ENCODE results near the gene NOA1. TPM values are rescaled to one million over a fixed set of nuclear protein-coding genes. Genes with fewer than 3 reads are reported as not detected.

Gene NOA1
- total RNA-seq, 1 donor from 2014 or later = 20.4 TPM

GRCh38 chr4:56961107-56961500, 16.3 kb downstream of the NOA1 start:
- H3K27me3 ChIP-seq = no peaks in the 10 kb centered on the region
- H3K4me1 Mint-ChIP-seq = peaks cover 3% of the 10 kb centered on the region
- no peak overlapping the region for H3K27ac Mint-ChIP-seq
- H3K4me3 Mint-ChIP-seq = no peak overlapping the region
- H3K79me2 ChIP-seq (ENCODE audit: low read depth) = no peaks in the 10 kb centered on the region
- H3K4me1 ChIP-seq = no peaks in the 10 kb centered on the region
- no peak overlapping the region for H3K9ac ChIP-seq
- TF ChIP-seq EZH2 (IDR thresholded peaks at IDR 0.05) = no peak
- TF ChIP-seq CTCF (IDR thresholded peaks at IDR 0.05) = no peak
- TF ChIP-seq EZH2phosphoT487 (IDR thresholded peaks at IDR 0.05) = no peak
- no peak overlapping the region for H3K4me3 ChIP-seq
- no peak overlapping the region for H3K4me2 ChIP-seq
- H3K9me3 Mint-ChIP-seq = no peaks in the 10 kb centered on the region
- no peak overlapping the region for H2AFZ ChIP-seq (replicated peaks)
- no peaks in the 10 kb centered on the region for H3K27me3 Mint-ChIP-seq (ENCODE audit: insufficient read depth, low read depth)
- peaks cover 11% of the 10 kb centered on the region for H3K36me3 Mint-ChIP-seq
- no peak for DNase-seq (ENCODE audit: low spot score)
- no peak overlapping the region for H3K27ac ChIP-seq
- H3F3A ChIP-seq (ENCODE audit: low read depth) = no peaks in the 10 kb centered on the region
- H3K36me3 ChIP-seq = no peaks in the 10 kb centered on the region
- no peaks in the 10 kb centered on the region for H3K9me3 ChIP-seq (ENCODE audit: low read depth)
- no peaks in the 10 kb centered on the region for H4K20me1 ChIP-seq (ENCODE audit: low read depth)

GRCh38 chr4:56959100-56959499, 18.3 kb downstream of the NOA1 start:
- DNase-seq (ENCODE audit: low spot score) = no peak
- no peaks in the 10 kb centered on the region for H3K36me3 ChIP-seq
- H2AFZ ChIP-seq (replicated peaks) = no peak overlapping the region
- no peak overlapping the region for H3K27ac Mint-ChIP-seq
- H3K4me3 ChIP-seq = no peak overlapping the region
- TF ChIP-seq EZH2phosphoT487 (IDR thresholded peaks at IDR 0.05) (no peak), EZH2 (IDR thresholded peaks at IDR 0.05) (no peak), CTCF (IDR thresholded peaks at IDR 0.05) (no peak)
- peaks cover 2% of the 10 kb centered on the region for H3K27me3 Mint-ChIP-seq (ENCODE audit: insufficient read depth, low read depth)
- H3K9me3 Mint-ChIP-seq = no peaks in the 10 kb centered on the region
- H3K9me3 ChIP-seq (ENCODE audit: low read depth) = no peaks in the 10 kb centered on the region
- no peaks in the 10 kb centered on the region for H3K79me2 ChIP-seq (ENCODE audit: low read depth)
- H4K20me1 ChIP-seq (ENCODE audit: low read depth) = no peaks in the 10 kb centered on the region
- peaks cover 3% of the 10 kb centered on the region for H3K4me1 Mint-ChIP-seq
- no peaks in the 10 kb centered on the region for H3F3A ChIP-seq (ENCODE audit: low read depth)
- H3K4me2 ChIP-seq = no peak overlapping the region
- no peak overlapping the region for H3K4me3 Mint-ChIP-seq
- H3K4me1 ChIP-seq = no peaks in the 10 kb centered on the region
- H3K27me3 ChIP-seq = no peaks in the 10 kb centered on the region
- H3K36me3 Mint-ChIP-seq = peaks cover 6% of the 10 kb centered on the region
- no peak overlapping the region for H3K9ac ChIP-seq
- H3K27ac ChIP-seq = no peak overlapping the region

- no peak overlapping the region for H2AFZ ChIP-seq (replicated peaks)
These were observed 19.3 kb downstream of the NOA1 start for GRCh38 chr4:56958111-56958517.

More at GRCh38 chr4:56958111-56958517, 19.3 kb downstream of the NOA1 start:
- peaks cover 3% of the 10 kb centered on the region for H3K36me3 Mint-ChIP-seq
- H3K27me3 Mint-ChIP-seq (ENCODE audit: insufficient read depth, low read depth) = peaks cover 2% of the 10 kb centered on the region
- H3K9ac ChIP-seq = no peak overlapping the region
- no peaks in the 10 kb centered on the region for H3F3A ChIP-seq (ENCODE audit: low read depth)
- peaks cover 3% of the 10 kb centered on the region for H3K4me1 Mint-ChIP-seq
- H3K9me3 Mint-ChIP-seq = no peaks in the 10 kb centered on the region
- no peak overlapping the region for H3K27ac ChIP-seq
- H3K4me3 ChIP-seq = no peak overlapping the region
- DNase-seq (ENCODE audit: low spot score) = no peak
- H4K20me1 ChIP-seq (ENCODE audit: low read depth) = no peaks in the 10 kb centered on the region
- no peak overlapping the region for H3K27ac Mint-ChIP-seq
- no peak overlapping the region for H3K4me3 Mint-ChIP-seq
- H3K4me1 ChIP-seq = no peaks in the 10 kb centered on the region
- H3K9me3 ChIP-seq (ENCODE audit: low read depth) = no peaks in the 10 kb centered on the region
- no peaks in the 10 kb centered on the region for H3K79me2 ChIP-seq (ENCODE audit: low read depth)
- no peak overlapping the region for H3K4me2 ChIP-seq
- H3K27me3 ChIP-seq = no peaks in the 10 kb centered on the region
- no peaks in the 10 kb centered on the region for H3K36me3 ChIP-seq
- no peak for TF ChIP-seq EZH2 (IDR thresholded peaks at IDR 0.05)
- TF ChIP-seq CTCF (IDR thresholded peaks at IDR 0.05) = no peak
- no peak for TF ChIP-seq EZH2phosphoT487 (IDR thresholded peaks at IDR 0.05)
